Skeletal muscle cell (primary cell): ENCODE data around the gene ADARB2.
"Not testable (repeated sequence)": the region's sequence is repeated elsewhere in the genome, so short reads cannot be mapped to it uniquely, and the experiment has no call there.

Experiments used
- DNase-seq: peaks from one replicate; pipeline ENCODE4 v3.0.0-alpha.2; 2010; ENCODE audit warnings: low read depth
- H3K4me3 ChIP-seq: 2 replicates; pipeline ENCODE4 v1.5.1; 2011; ENCODE audit warnings: low read depth, mild to moderate bottlenecking, control low read depth, low read length, moderate library complexity

Gene ADARB2

GRCh38 chr10:1400101-1401070 lies 336.9 kb downstream of the ADARB2 start:
- DNase-seq = no peak
- H3K4me3 ChIP-seq = no peak overlapping the region

- DNase-seq = no peak
- no peak overlapping the region for H3K4me3 ChIP-seq
These were observed 337.8 kb downstream of the ADARB2 start for GRCh38 chr10:1399431-1400100.

GRCh38 chr10:1398626-1399410 lies 338.5 kb downstream of the ADARB2 start:
- no peak overlapping the region for H3K4me3 ChIP-seq
- DNase-seq = no peak

- not testable (repeated sequence) for H3K4me3 ChIP-seq, DNase-seq
These were observed 339.2 kb downstream of the ADARB2 start for GRCh38 chr10:1398116-1398515.

GRCh38 chr10:1396297-1396635 lies 341.1 kb downstream of the ADARB2 start:
- DNase-seq = no peak
- no peak overlapping the region for H3K4me3 ChIP-seq

GRCh38 chr10:1395481-1396296 lies 341.6 kb downstream of the ADARB2 start:
- H3K4me3 ChIP-seq = no peak overlapping the region
- DNase-seq = no peak

- DNase-seq = no peak
These were observed 342.3 kb downstream of the ADARB2 start for GRCh38 chr10:1395025-1395480.

GRCh38 chr10:1394155-1394912 lies 343.0 kb downstream of the ADARB2 start:
- DNase-seq = no peak
- no peak overlapping the region for H3K4me3 ChIP-seq

More at GRCh38 chr10:1395025-1395480, 342.3 kb downstream of the ADARB2 start:
- no peak overlapping the region for H3K4me3 ChIP-seq

GRCh38 chr10:1393481-1393880 lies 343.8 kb downstream of the ADARB2 start:
- H3K4me3 ChIP-seq = no peak overlapping the region

GRCh38 chr10:1392127-1392526 lies 345.2 kb downstream of the ADARB2 start:
- no peak for DNase-seq
- no peak overlapping the region for H3K4me3 ChIP-seq

More at GRCh38 chr10:1393481-1393880, 343.8 kb downstream of the ADARB2 start:
- DNase-seq = no peak

- DNase-seq = no peak
- H3K4me3 ChIP-seq = no peak overlapping the region
These were observed 347.1 kb downstream of the ADARB2 start for GRCh38 chr10:1390200-1390599.

- DNase-seq = no peak
- no peak overlapping the region for H3K4me3 ChIP-seq
These were observed 353.3 kb downstream of the ADARB2 start for GRCh38 chr10:1384026-1384425.

- no peak for DNase-seq
- no peak overlapping the region for H3K4me3 ChIP-seq
These were observed 354.6 kb downstream of the ADARB2 start for GRCh38 chr10:1382711-1383110.

GRCh38 chr10:1381339-1381738 lies 356.0 kb downstream of the ADARB2 start:
- no peak for DNase-seq

GRCh38 chr10:1380088-1380671 lies 357.1 kb downstream of the ADARB2 start:
- no peak for DNase-seq

More at GRCh38 chr10:1381339-1381738, 356.0 kb downstream of the ADARB2 start:
- no peak overlapping the region for H3K4me3 ChIP-seq

GRCh38 chr10:1379601-1380000 lies 357.7 kb downstream of the ADARB2 start:
- no peak overlapping the region for H3K4me3 ChIP-seq
- DNase-seq = no peak

More at GRCh38 chr10:1380088-1380671, 357.1 kb downstream of the ADARB2 start:
- no peak overlapping the region for H3K4me3 ChIP-seq

GRCh38 chr10:1378473-1378872 lies 358.9 kb downstream of the ADARB2 start:
- no peak for DNase-seq
- H3K4me3 ChIP-seq = no peak overlapping the region
